HUES6 (cell line): ENCODE data around the gene WSCD2.

Experiments
- H3K27ac ChIP-seq: 2 replicates; pipeline ENCODE4 v1.7.0; 2013; ENCODE audit warnings: low read depth, mild to moderate bottlenecking, low read length, inconsistent platforms
- H3K27me3 ChIP-seq: 2 replicates; pipeline ENCODE4 v1.6.1; 2013; ENCODE audit warnings: low read length; ENCODE audit not compliant: control insufficient read depth, insufficient read depth
- H3K36me3 ChIP-seq: 2 replicates; pipeline ENCODE4 v1.6.1; 2013; ENCODE audit warnings: low read length; ENCODE audit not compliant: control insufficient read depth, insufficient read depth
- H3K4me1 ChIP-seq: 2 replicates; pipeline ENCODE4 v1.6.1; 2013; ENCODE audit warnings: low read length; ENCODE audit not compliant: control insufficient read depth, insufficient read depth
- H3K4me3 ChIP-seq: 2 replicates; pipeline ENCODE4 v1.5.1; 2013; ENCODE audit warnings: low read depth, low read length
- H3K9ac ChIP-seq: one replicate; pipeline ENCODE4 v1.6.1; 2013; ENCODE audit warnings: mild to moderate bottlenecking, low read length
- H3K9me3 ChIP-seq: 2 replicates; pipeline ENCODE4 v1.6.1; 2013; ENCODE audit warnings: low read depth, low read length; ENCODE audit not compliant: control insufficient read depth, insufficient read depth

Gene WSCD2

DNA sequence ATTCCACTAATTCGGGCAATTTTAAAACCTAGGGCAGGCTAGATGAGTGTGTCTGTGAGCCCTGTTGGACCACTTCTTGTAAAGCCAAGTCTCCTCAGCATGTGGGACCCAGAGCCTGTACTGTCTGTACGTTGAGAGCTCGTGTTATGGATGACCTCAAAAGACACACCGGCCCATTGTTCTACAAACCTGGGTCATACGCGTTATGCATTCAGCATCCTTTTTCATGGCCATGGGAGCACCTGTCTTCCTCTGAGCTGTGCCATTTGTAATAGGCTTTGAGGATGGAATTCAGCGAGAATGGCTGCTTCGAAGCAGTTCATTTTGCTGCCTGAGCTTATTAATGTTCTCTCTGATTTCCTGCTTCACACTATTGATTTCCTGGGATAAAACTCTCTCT, 15.0 kb downstream of the WSCD2 start:
- Histone ChIP-seq H3K36me3 (no peaks in the 10 kb centered on the region), H3K9ac (no peak overlapping the region), H3K4me1 (peaks cover 16% of the 10 kb centered on the region), H3K27me3 (no peaks in the 10 kb centered on the region), H3K9me3 (no peaks in the 10 kb centered on the region), H3K27ac (no peak overlapping the region), H3K4me3 (no peak overlapping the region)

DNA sequence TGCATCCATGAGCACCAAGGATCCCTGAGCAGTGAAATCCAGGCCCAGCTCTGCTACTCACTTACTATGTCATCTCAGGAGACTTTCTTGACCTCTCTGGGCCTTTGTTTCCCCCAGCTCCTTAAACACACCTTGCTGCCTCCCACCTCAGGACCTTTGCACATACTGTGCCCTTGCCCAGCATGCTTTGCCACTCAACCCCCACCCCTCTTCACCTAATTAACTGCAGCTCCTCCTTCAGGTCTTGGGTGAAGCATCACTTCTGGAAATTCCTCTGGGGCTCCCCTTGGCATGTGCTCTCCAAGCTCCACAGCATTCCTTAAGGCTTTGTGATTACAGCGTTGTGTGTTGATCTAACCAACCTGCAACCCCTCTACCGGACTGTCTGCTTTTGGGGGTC, 15.9 kb downstream of the WSCD2 start:
- Histone ChIP-seq H3K27me3 (no peaks in the 10 kb centered on the region), H3K4me3 (no peak overlapping the region), H3K27ac (no peak overlapping the region), H3K9me3 (no peaks in the 10 kb centered on the region), H3K36me3 (no peaks in the 10 kb centered on the region), H3K9ac (no peak overlapping the region), H3K4me1 (peaks cover 18% of the 10 kb centered on the region)

DNA sequence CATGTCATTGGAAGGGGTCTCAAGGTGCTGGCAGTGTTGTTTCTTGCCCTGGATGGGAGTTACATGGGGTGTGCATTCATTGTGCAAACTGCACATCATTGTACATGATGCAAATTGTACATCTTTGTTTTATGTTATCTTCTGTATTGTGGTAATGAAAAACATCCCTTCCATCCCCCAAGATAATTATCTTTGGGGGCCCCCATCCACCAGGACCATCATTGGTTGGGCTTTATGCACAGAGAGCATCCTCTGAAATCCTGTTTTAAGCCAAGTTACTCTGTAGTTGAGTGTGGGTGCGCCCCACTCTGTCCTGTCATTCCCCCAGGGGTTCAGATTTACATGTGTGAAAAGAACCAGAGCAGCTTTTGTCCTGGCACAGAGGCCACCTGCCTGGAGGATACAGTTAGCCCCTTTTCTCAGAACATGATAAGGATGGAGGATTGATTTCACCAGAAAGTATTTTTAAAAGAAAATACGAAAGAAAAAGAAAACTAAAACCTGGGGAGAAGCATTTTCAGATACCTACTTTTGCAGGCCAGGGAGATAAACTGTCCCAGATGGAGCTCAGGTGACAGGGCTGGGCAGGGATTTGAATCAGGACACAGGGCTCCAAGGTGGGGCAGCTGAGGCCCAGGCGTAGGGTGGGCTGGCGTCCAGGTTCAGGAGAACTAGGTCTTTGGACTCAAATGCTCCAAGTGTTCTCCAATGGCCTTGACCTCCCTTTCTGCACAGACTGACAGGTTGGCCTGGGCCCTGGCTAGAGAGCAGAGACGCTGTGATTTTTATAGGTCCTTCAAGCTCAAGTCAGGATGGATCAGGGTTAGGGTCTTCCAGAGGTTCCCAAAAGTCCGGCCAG, 17.2 kb downstream of the WSCD2 start:
- no peaks in the 10 kb centered on the region for H3K27me3 ChIP-seq
- no peak overlapping the region for H3K27ac ChIP-seq
- no peaks in the 10 kb centered on the region for H3K9me3 ChIP-seq
- no peak overlapping the region for H3K4me3 ChIP-seq
- H3K9ac ChIP-seq, result no peak overlapping the region
- H3K36me3 ChIP-seq, result no peaks in the 10 kb centered on the region
- peaks cover 18% of the 10 kb centered on the region for H3K4me1 ChIP-seq

DNA sequence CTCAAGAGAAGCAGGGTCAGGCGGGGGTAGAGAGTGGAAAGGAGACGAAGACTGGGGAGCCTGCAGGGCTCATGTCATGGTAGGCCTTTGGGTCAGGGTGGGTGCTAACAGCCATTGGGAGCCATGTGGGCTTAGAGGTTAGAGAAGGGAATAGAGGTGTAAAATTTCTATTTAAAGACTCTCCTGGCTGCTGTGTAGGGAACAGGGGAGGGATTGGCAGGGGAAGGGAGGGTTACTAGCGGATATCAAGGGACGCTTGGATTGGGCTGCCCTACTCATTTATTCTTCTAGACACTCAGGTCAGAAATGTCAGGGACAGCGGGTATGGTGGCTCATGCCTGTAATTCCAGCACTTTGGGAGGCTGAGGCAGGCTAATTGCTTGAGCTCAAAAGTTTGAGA, 18.2 kb downstream of the WSCD2 start:
- peaks cover 16% of the 10 kb centered on the region for H3K4me1 ChIP-seq
- no peaks in the 10 kb centered on the region for H3K36me3 ChIP-seq
- H3K4me3 ChIP-seq, result no peak overlapping the region
- H3K27me3 ChIP-seq, result no peaks in the 10 kb centered on the region
- H3K9me3 ChIP-seq, result no peaks in the 10 kb centered on the region
- H3K9ac ChIP-seq, result no peak overlapping the region
- H3K27ac ChIP-seq, result no peak overlapping the region

DNA sequence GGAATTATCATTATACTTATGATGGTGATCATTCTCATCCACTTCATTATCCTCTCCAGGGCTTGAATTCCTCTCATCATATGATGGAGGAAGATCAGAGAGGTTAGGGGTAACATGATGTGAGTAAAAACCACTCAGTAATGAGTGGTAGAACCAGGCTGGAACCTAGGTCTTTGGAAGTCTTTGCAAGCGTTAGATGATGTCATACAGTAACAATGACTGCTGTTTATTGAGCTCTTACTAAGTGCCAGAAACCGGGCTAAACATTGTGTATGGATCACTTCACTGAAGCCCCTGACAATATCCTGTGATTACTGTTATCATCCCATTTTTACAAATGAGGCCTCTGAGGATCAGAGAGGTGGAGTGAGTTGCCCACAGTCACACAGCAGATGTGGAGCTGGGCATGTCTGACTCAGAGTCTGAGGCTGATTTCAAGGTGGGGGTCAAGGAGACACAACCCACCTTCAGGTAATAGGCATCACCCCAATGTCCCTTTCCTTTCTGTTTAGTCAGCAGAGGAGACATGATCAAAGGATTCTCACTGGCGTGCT, 19.5 kb downstream of the WSCD2 start:
- H3K9me3 ChIP-seq, result no peaks in the 10 kb centered on the region
- no peaks in the 10 kb centered on the region for H3K36me3 ChIP-seq
- no peak overlapping the region for H3K9ac ChIP-seq
- no peak overlapping the region for H3K4me3 ChIP-seq
- no peak overlapping the region for H3K27ac ChIP-seq
- no peaks in the 10 kb centered on the region for H3K27me3 ChIP-seq
- peaks cover 14% of the 10 kb centered on the region; the same call in 1 of the 2 replicates for H3K4me1 ChIP-seq

DNA sequence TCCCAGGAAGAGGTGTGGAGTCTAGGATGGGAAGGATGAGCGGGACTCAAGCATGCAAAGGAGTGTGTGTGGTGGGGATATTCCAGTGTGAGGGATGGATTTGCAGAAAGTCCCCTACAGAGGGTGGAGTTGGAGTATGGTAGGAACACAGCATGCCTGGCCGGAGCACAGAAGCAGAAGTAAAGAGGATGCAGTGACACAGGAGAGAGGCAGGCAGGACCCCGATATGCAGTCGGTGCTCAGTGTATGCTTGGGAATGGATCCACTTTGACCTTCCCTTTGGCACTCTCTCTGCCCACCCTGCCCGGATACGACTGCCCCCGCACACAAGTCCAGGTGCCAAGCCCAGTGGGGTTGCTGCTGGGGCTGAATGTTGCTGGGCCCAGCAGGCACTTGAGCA, 21.3 kb downstream of the WSCD2 start:
- H3K4me1 ChIP-seq, result peaks cover 10% of the 10 kb centered on the region; the same call in 1 of the 2 replicates
- H3K4me3 ChIP-seq, result no peak overlapping the region
- no peak overlapping the region for H3K9ac ChIP-seq
- no peaks in the 10 kb centered on the region for H3K27me3 ChIP-seq
- H3K27ac ChIP-seq, result no peak overlapping the region
- H3K36me3 ChIP-seq, result no peaks in the 10 kb centered on the region
- H3K9me3 ChIP-seq, result no peaks in the 10 kb centered on the region

DNA sequence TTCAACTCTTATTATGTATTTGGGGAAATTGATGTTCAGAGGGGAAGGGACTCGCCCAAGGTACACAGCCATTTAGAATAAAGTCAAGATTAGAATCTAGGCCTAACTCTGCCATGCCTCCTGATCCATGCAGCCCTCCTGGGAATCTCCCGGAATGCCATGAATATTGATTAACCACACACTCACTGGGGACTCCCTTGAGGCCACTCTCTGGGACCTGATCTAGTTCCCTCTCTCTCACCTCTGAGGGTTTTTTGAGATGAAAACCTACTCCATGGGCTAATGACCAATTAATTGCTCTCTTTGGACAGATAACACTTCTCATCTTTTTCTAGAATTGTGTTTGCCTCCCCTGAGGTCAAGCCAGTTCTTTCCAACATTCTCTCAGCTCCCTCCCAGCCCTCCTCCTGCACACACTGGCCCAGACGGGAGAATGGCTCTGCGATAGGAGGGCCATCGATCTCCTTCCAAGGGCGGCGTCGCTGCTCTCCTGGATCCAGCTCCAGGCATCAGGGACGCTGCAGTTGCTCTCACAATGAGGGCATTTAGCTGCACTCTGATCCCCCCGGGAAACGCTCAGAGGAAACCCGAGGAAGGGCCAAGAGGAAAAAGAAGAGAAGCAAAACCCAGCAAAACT, 22.6 kb downstream of the WSCD2 start:
- no peak overlapping the region for H3K27ac ChIP-seq
- no peaks in the 10 kb centered on the region for H3K36me3 ChIP-seq
- no peak overlapping the region for H3K9ac ChIP-seq
- no peaks in the 10 kb centered on the region for H3K9me3 ChIP-seq
- H3K4me3 ChIP-seq, result no peak overlapping the region
- no peaks in the 10 kb centered on the region for H3K27me3 ChIP-seq
- H3K4me1 ChIP-seq, result peaks cover 10% of the 10 kb centered on the region; the same call in 1 of the 2 replicates

DNA sequence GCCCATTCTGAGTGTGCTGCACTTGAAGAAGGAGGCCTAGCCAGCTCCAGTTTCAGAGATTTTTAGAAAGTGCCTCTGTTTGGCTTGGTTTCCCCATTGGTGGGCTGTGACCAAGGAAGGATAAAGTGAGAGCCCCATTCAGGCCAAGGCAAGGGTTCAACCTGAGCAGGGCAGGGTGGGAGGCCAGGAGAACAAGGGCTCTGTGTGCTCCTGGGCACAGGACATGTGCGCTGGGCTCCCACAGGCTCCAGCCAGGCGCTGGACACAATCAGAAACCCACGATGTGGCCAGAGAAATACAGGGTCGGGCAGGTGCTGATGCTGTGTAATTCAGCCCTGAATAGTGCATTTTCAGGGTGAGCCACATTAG, 23.1 kb downstream of the WSCD2 start:
- Histone ChIP-seq H3K27ac (no peak overlapping the region), H3K4me3 (no peak overlapping the region), H3K27me3 (no peaks in the 10 kb centered on the region), H3K36me3 (no peaks in the 10 kb centered on the region), H3K9ac (no peak overlapping the region), H3K9me3 (no peaks in the 10 kb centered on the region), H3K4me1 (peaks cover 10% of the 10 kb centered on the region; the same call in 1 of the 2 replicates)

DNA sequence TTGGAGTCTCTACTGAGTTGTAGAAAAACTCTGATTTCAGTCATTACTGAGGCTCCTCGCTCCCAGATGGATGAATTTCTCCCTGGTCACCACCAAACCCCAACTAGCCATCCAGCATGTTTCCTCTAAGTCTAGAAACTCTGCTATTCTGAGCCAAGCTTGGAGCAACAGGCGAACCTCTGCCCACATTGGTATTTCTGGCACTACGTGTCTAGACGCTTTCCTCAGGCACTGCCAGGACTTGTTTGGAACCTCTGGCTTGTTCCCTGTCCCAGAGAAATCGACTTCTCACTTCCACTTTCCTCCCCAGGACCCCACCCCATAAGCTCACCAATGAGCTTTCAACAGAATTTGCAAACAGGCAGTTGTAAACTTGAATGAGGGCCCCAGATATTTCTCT, 27.6 kb downstream of the WSCD2 start:
- Histone ChIP-seq H3K9ac (no peak overlapping the region), H3K4me1 (peaks cover 6% of the 10 kb centered on the region; the same call in 1 of the 2 replicates), H3K27ac (no peak overlapping the region), H3K9me3 (no peaks in the 10 kb centered on the region), H3K4me3 (no peak overlapping the region), H3K27me3 (no peaks in the 10 kb centered on the region), H3K36me3 (no peaks in the 10 kb centered on the region)

DNA sequence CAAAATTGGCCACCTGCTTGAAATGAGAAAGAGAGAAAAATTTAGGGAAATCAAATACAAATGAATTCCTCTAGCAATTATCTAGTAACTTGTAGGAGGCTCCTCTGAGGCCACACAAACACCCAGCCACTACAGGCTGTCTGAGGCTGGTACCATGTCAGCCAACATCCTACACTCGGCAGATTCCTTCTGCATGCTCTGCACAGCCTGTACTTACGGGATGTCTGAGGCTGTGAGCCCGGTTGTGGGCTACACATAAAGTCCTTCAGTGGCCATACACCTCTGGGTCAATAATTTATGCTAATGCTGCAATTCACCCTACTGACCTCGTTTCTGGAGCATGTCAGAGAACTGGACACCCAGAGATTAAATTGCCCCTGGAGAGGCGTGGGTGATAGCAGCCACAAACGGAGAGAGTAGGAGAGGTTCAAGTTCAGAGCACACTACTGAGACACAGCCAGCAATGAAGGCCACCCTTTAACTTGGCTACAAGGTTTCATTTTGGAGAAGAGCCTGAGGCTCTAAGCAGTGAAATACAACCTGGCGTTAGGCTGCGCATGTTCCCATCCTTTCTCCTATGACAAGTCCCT, 28.9 kb downstream of the WSCD2 start:
- no peaks in the 10 kb centered on the region for H3K9me3 ChIP-seq
- H3K4me1 ChIP-seq, result 0 out of 2 replicates have a peak, but pooled peaks cover 3% of the 10 kb centered on the region
- H3K27ac ChIP-seq, result no peak overlapping the region
- H3K9ac ChIP-seq, result no peak overlapping the region
- H3K27me3 ChIP-seq, result no peaks in the 10 kb centered on the region
- H3K36me3 ChIP-seq, result no peaks in the 10 kb centered on the region
- no peak overlapping the region for H3K4me3 ChIP-seq

DNA sequence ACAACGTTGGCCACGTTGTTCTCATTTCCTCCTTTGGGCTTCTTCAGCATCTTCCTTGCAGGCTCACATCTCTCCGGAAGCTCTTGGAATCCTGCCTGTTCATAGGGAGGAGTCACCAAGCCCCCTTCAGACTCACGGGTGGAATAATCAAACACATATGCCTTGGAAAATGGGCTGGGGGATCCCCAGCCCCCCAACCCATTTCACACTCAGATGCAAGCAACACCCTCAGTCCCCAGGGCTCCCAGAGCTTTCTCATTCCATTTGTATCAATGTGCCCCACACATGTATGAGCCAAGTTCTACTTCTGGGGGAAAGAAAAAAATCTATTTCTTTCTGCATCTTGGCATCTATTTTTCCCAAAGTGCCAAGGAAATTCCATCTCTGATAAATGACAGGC, 33.1 kb downstream of the WSCD2 start:
- Histone ChIP-seq H3K36me3 (no peaks in the 10 kb centered on the region), H3K27ac (no peak overlapping the region), H3K4me1 (0 out of 2 replicates have a peak, but pooled peaks cover 3% of the 10 kb centered on the region), H3K27me3 (no peaks in the 10 kb centered on the region), H3K9me3 (0 out of 2 replicates have a peak, but pooled peaks cover 3% of the 10 kb centered on the region), H3K4me3 (no peak overlapping the region), H3K9ac (no peak overlapping the region)
